H1 (cell line): ENCODE measurements around the gene LHX2.

Experiments used
- CTCF ChIP-seq, 3 experiments: IDR thresholded peaks; 1 replicate in 2 of 3; 2 replicates in 1 of 3; pipeline versions ENCODE4 v1.5.1 to v1.6.1; 2011; ENCODE audit warnings: low read length in 3 of 3, mild to moderate bottlenecking in 3 of 3, inconsistent platforms in 2 of 3, low read depth in 1 of 3, moderate library complexity in 1 of 3; ENCODE audit not compliant: insufficient read depth in 1 of 3; ENCODE audit errors: control extremely low read depth in 1 of 3
- EZH2 ChIP-seq: fragments of 200-600 bp; sonication (generic); IDR thresholded peaks from 2 replicates; pipeline ENCODE4 v1.7.1; 2012; ENCODE audit warnings: low read depth, mild to moderate bottlenecking, moderate library complexity, low read length, inconsistent platforms; ENCODE audit not compliant: severe bottlenecking
- MAX ChIP-seq: IDR thresholded peaks from 2 replicates; pipeline ENCODE4 v1.6.1; 2012; ENCODE audit warnings: inconsistent platforms
- POLR2A ChIP-seq, 2 experiments: IDR thresholded peaks; 1 replicate in 1 of 2; 2 replicates in 1 of 2; pipeline ENCODE4 v1.6.1; 2011; ENCODE audit warnings: low read depth in 2 of 2, low read length in 2 of 2, mild to moderate bottlenecking in 2 of 2; ENCODE audit errors: control extremely low read depth in 1 of 2
- RFX5 ChIP-seq: IDR thresholded peaks from 2 replicates; pipeline ENCODE4 v1.6.1; 2011; ENCODE audit warnings: low read depth, low read length, improper control_type of control experiment, borderline replicate concordance
- TEAD4 ChIP-seq: IDR thresholded peaks from 2 replicates; pipeline ENCODE4 v1.6.1; 2012; ENCODE audit warnings: low read depth, low read length, inconsistent platforms, mixed read lengths
- ZNF274 ChIP-seq: IDR thresholded peaks from 2 replicates; pipeline ENCODE4 v1.7.0; 2012; ENCODE audit warnings: low read length, borderline replicate concordance; ENCODE audit errors: extremely low read depth

DNA sequence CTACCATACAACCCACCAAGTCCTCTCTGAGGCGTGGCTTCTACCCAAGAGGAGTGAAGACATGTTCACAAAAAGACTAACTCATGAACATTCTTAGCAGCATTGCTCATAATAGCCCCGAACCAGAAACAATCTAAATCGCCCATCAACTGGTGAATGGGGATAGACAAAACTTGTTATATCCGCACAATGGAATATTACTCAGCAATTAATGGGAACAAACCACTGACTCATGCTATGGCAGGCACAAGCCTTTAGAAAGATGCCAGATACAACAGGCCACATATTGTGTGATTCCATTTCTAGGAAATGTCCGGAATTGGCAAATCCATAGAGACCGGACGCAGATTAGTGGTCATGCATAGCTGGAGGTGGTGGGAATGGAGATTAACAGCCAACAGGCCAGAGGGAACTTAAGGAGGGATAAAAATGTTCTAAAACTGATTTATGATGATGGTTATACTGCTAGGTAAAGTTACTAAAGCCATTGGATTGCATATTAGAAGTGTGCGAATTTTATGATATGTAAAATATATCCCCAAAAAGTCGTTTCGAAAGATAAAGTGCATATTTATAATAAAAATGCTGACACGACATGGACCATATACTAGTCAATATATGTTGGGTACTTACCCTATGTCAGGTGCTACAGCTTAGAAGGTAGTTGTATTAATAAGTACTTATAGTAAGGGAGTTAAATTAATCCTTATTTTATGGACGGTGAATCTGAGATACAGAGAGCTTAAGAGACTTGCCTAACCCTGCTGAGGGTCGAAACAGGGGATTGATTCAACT is 55.4 kb downstream of the LHX2 start:
- TF ChIP-seq EZH2 (no peak), TEAD4 (no peak), CTCF (IDR thresholded peaks at IDR 0.05; ENCODE audit: control extremely low read depth in 1 of 3, insufficient read depth in 1 of 3, low read depth in 1 of 3, low read length in 3 of 3) (no peak), RFX5 (no peak), ZNF274 (no peak), MAX (no peak), POLR2A (IDR thresholded peaks at IDR 0.05; ENCODE audit: control extremely low read depth in 1 of 2, low read depth in 2 of 2, low read length in 2 of 2) (no peak)
